Mesendoderm (in vitro differentiated cells): ENCODE data around the gene JAKMIP1.

Experiments used
- DNase-seq: peaks from one replicate; pipeline ENCODE4 v3.0.0; 2013
- H2AK5ac ChIP-seq: 2 replicates; pipeline ENCODE4 v1.6.1; 2013; ENCODE audit warnings: low read length, inconsistent platforms
- H2BK120ac ChIP-seq: 2 replicates; pipeline ENCODE4 v1.6.1; 2013; ENCODE audit warnings: low read depth, mild to moderate bottlenecking, low read length, moderate library complexity, mixed read lengths
- H2BK15ac ChIP-seq: replicated peaks from 2 replicates; pipeline ENCODE4 v1.6.1; 2013; ENCODE audit warnings: low read depth, mild to moderate bottlenecking, moderate library complexity
- H2BK5ac ChIP-seq: 2 replicates; pipeline ENCODE4 v1.6.1; 2013; ENCODE audit warnings: low read length, inconsistent platforms
- H3K18ac ChIP-seq: 2 replicates; pipeline ENCODE4 v1.6.1; 2013; ENCODE audit warnings: mild to moderate bottlenecking, low read length, mixed read lengths
- H3K23ac ChIP-seq: one replicate; pipeline ENCODE4 v1.6.1; 2013; ENCODE audit warnings: low read length
- H3K27ac ChIP-seq: 2 replicates; pipeline ENCODE4 v1.5.1; 2013; ENCODE audit warnings: low read depth, mild to moderate bottlenecking, inconsistent platforms, low read length, moderate library complexity
- H3K27me3 ChIP-seq: 2 replicates; pipeline ENCODE4 v1.6.1; 2013; ENCODE audit warnings: low read length, control low read depth, mild to moderate bottlenecking, inconsistent platforms; ENCODE audit not compliant: insufficient read depth, poor library complexity
- H3K36me3 ChIP-seq: 2 replicates; pipeline ENCODE4 v1.6.1; 2013; ENCODE audit warnings: low read length, inconsistent platforms; ENCODE audit not compliant: control insufficient read depth, insufficient read depth
- H3K4ac ChIP-seq: one replicate; pipeline ENCODE4 v1.6.1; 2013; ENCODE audit warnings: low read depth, mild to moderate bottlenecking, low read length, moderate library complexity
- H3K4me1 ChIP-seq: 2 replicates; pipeline ENCODE4 v1.6.1; 2013; ENCODE audit warnings: low read depth, low read length, inconsistent platforms; ENCODE audit not compliant: control insufficient read depth
- H3K4me2 ChIP-seq: 2 replicates; pipeline ENCODE4 v1.6.1; 2013; ENCODE audit warnings: low read length
- H3K4me3 ChIP-seq: 2 replicates; pipeline ENCODE4 v1.5.1; 2013; ENCODE audit warnings: mild to moderate bottlenecking, low read length
- H3K56ac ChIP-seq: one replicate; pipeline ENCODE4 v1.6.1; 2013; ENCODE audit warnings: low read length
- H3K79me1 ChIP-seq: 2 replicates; pipeline ENCODE4 v1.6.1; 2013; ENCODE audit warnings: low read length, inconsistent platforms
- H3K79me2 ChIP-seq: 2 replicates; pipeline ENCODE4 v1.6.1; 2013; ENCODE audit warnings: mild to moderate bottlenecking, low read length; ENCODE audit not compliant: control insufficient read depth, insufficient read depth
- H3K9ac ChIP-seq: 2 replicates; pipeline ENCODE4 v1.6.1; 2013; ENCODE audit warnings: low read length, inconsistent platforms
- H4K5ac ChIP-seq: one replicate; pipeline ENCODE4 v1.6.1; 2013; ENCODE audit warnings: low read length
- H4K8ac ChIP-seq: one replicate; pipeline ENCODE4 v1.6.1; 2013; ENCODE audit warnings: low read depth, mild to moderate bottlenecking, control low read depth, low read length, moderate library complexity
- WGBS: extraction: QIAGEN DNeasy Blood & Tissue Kit; methylation state at CpG from one replicate; pipeline ENCODE4 v1.1.7; 2013; ENCODE audit warnings: low lambda C conversion rate, missing lambda C conversion rate; ENCODE audit not compliant: insufficient coverage; ENCODE audit errors: extremely low coverage; 5-methylcytosine and 5-hydroxymethylcytosine counted together

Gene JAKMIP1

GRCh38 chr4:6065166-6065565 is 135.2 kb downstream of the JAKMIP1 start:
- Histone ChIP-seq H3K4me1 (no peaks in the 10 kb centered on the region), H2BK120ac (no peak overlapping the region), H3K18ac (no peak overlapping the region), H3K79me1 (no peaks in the 10 kb centered on the region), H2AK5ac (no peak overlapping the region), H4K5ac (no peak overlapping the region), H3K27me3 (no peaks in the 10 kb centered on the region), H4K8ac (no peak overlapping the region), H3K23ac (no peak overlapping the region), H3K9ac (no peak overlapping the region), H3K4ac (no peak overlapping the region), H2BK15ac (no peak overlapping the region), H3K79me2 (no peaks in the 10 kb centered on the region), H3K27ac (no peak overlapping the region), H2BK5ac (no peak overlapping the region), H3K56ac (no peak overlapping the region), H3K4me2 (no peak overlapping the region), H3K36me3 (peaks cover 3% of the 10 kb centered on the region), H3K4me3 (no peak overlapping the region)
- no CpG with 5 or more reads among the region's 5 CpGs for WGBS
- DNase-seq = no peak

DNA sequence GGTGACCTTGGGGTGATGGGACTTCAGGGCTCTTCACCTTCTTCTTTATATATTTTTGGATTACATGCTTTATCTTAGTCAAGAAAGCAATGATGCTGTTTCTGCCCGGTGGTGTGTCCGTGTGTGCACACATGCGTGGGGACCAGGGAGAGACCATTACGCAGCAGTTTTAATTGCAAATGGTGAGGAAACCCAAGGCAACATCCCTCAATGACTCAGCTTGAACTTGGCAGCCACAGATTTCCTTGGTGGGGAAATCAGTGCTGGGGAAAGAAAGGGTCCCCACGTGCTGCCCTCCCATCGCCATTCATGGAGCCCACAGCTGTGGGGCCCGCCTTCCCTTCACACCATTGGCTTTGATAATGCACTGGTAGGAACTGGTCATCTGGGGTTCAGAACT is 136.0 kb downstream of the JAKMIP1 start:
- WGBS = no CpG with 5 or more reads among the region's 7 CpGs
- Histone ChIP-seq H4K5ac (no peak overlapping the region), H2BK5ac (no peak overlapping the region), H2AK5ac (no peak overlapping the region), H3K27ac (no peak overlapping the region), H3K4me1 (no peaks in the 10 kb centered on the region), H2BK120ac (no peak overlapping the region), H3K9ac (no peak overlapping the region), H3K36me3 (peaks cover 3% of the 10 kb centered on the region), H3K4me2 (no peak overlapping the region), H4K8ac (no peak overlapping the region), H3K23ac (no peak overlapping the region), H3K79me1 (no peaks in the 10 kb centered on the region), H3K4me3 (no peak overlapping the region), H3K4ac (no peak overlapping the region), H3K27me3 (no peaks in the 10 kb centered on the region), H3K18ac (no peak overlapping the region), H2BK15ac (no peak overlapping the region), H3K79me2 (no peaks in the 10 kb centered on the region), H3K56ac (no peak overlapping the region)
- DNase-seq = no peak

- Histone ChIP-seq H2BK5ac (no peak overlapping the region), H3K4ac (no peak overlapping the region), H4K8ac (no peak overlapping the region), H2BK15ac (no peak overlapping the region), H2AK5ac (no peak overlapping the region), H3K4me1 (no peaks in the 10 kb centered on the region), H2BK120ac (no peak overlapping the region), H3K23ac (no peak overlapping the region), H3K18ac (no peak overlapping the region), H3K4me2 (no peak overlapping the region), H3K9ac (no peak overlapping the region), H3K79me2 (no peaks in the 10 kb centered on the region), H4K5ac (no peak overlapping the region), H3K4me3 (no peak overlapping the region), H3K79me1 (no peaks in the 10 kb centered on the region), H3K27me3 (no peaks in the 10 kb centered on the region), H3K27ac (no peak overlapping the region), H3K36me3 (peaks cover 3% of the 10 kb centered on the region), H3K56ac (no peak overlapping the region)
- WGBS = no CpG with 5 or more reads among the region's 10 CpGs
- DNase-seq = no peak
Measured at GRCh38 chr4:6063684-6064083, 136.7 kb downstream of the JAKMIP1 start.

DNA sequence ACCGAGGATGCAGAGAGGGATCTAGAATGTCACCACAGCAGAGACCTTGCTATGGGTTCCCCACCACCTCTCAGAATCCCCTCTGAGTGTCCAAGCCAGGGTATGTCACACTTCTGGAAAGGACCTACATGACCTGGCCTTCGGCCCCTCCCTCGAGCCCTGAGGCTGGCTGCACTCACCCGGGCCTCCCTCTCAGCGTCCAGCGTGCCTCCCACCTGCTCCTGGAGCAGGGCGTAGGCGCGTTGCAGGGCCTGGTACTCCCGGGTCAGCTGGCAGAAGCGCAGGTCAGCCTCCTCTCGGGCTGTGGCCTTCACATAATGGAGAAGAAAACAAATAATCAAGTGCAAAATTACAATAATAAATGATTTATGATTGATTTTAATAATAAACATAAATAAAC is 138.2 kb downstream of the JAKMIP1 start:
- H4K5ac ChIP-seq = no peak overlapping the region
- no peak overlapping the region for H3K18ac ChIP-seq
- no peak overlapping the region for H2BK120ac ChIP-seq
- H2BK15ac ChIP-seq = no peak overlapping the region
- no peak overlapping the region for H3K4ac ChIP-seq
- WGBS = no CpG with 5 or more reads among the region's 12 CpGs
- H3K79me2 ChIP-seq = no peaks in the 10 kb centered on the region
- H2BK5ac ChIP-seq = no peak overlapping the region
- peaks cover 3% of the 10 kb centered on the region for H3K36me3 ChIP-seq
- no peak overlapping the region for H2AK5ac ChIP-seq
- no peak overlapping the region for H3K4me2 ChIP-seq
- H3K27ac ChIP-seq = no peak overlapping the region
- no peaks in the 10 kb centered on the region for H3K79me1 ChIP-seq
- H3K27me3 ChIP-seq = no peaks in the 10 kb centered on the region
- no peak overlapping the region for H3K4me3 ChIP-seq
- no peak overlapping the region for H3K23ac ChIP-seq
- no peak overlapping the region for H3K56ac ChIP-seq
- no peaks in the 10 kb centered on the region for H3K4me1 ChIP-seq
- DNase-seq = no peak
- H3K9ac ChIP-seq = no peak overlapping the region
- H4K8ac ChIP-seq = no peak overlapping the region

GRCh38 chr4:6059375-6059805 is 141.0 kb downstream of the JAKMIP1 start:
- Histone ChIP-seq H3K18ac (no peak overlapping the region), H3K23ac (no peak overlapping the region), H3K56ac (no peak overlapping the region), H2BK120ac (no peak overlapping the region), H3K36me3 (peaks cover 3% of the 10 kb centered on the region), H2AK5ac (no peak overlapping the region), H3K4ac (no peak overlapping the region), H2BK15ac (no peak overlapping the region), H3K4me2 (no peak overlapping the region), H3K79me1 (no peaks in the 10 kb centered on the region), H3K27ac (no peak overlapping the region), H2BK5ac (no peak overlapping the region), H3K79me2 (no peaks in the 10 kb centered on the region), H3K27me3 (no peaks in the 10 kb centered on the region), H3K4me1 (no peaks in the 10 kb centered on the region), H3K9ac (no peak overlapping the region), H4K5ac (no peak overlapping the region), H4K8ac (no peak overlapping the region), H3K4me3 (no peak overlapping the region)
- no CpG with 5 or more reads among the region's 7 CpGs for WGBS
- DNase-seq = no peak

DNA sequence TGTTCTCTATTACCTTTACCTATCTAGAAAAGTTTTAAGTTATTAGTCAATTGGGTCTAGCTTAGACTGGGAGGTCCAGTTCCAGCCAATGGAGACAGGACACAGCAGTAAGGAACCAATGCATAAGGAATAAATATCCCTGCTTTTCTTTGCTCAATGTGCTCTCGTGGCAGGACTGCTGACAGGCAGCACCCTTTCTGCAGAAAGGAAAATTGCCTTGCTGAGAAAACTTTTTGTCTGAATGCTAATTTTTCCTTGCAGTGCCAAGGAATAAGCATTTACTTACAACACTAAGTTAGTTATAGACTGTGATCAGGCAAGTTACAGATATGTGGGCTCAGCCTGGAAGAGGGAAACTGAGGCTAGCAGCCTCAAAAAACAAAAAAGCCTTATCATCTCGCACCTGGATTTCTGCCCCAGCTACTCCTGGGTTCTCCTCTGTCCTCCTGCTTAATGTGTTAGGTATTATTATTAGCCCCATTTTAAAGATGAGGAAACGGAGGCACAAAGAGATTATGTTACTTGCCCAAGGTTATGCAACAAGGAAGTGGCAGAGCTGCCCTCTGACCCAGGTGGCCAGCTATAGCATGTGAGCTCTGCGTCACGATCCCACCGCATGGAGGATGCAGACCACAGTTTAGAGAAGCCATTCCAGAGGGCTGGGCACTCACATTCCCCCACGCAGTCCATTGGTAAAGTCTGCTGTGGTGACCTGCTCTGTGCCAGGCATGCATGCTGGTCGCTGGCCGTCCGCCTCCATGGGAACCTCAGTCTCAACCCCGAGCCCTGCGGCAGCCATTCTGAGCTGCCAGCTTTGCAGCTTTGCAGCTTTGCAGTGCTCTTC is 141.6 kb downstream of the JAKMIP1 start:
- no peak overlapping the region for H2BK5ac ChIP-seq
- H3K36me3 ChIP-seq = peaks cover 3% of the 10 kb centered on the region

More for the DNA sequence above, 141.6 kb downstream of the JAKMIP1 start:
- no peak overlapping the region for H2BK120ac ChIP-seq
- H2BK15ac ChIP-seq = no peak overlapping the region
- no peak overlapping the region for H3K18ac ChIP-seq
- peak overlapping the region; percentile 16 for H3K4me3 ChIP-seq
- no CpG with 5 or more reads among the region's 12 CpGs for WGBS
- H3K4ac ChIP-seq = no peak overlapping the region
- H3K4me2 ChIP-seq = no peak overlapping the region
- no peaks in the 10 kb centered on the region for H3K79me1 ChIP-seq
- H3K23ac ChIP-seq = no peak overlapping the region
- H3K9ac ChIP-seq = no peak overlapping the region
- no peak overlapping the region for H4K5ac ChIP-seq
- no peak overlapping the region for H3K56ac ChIP-seq
- no peak overlapping the region for H2AK5ac ChIP-seq
- no peak overlapping the region for H3K27ac ChIP-seq
- DNase-seq = no peak
- no peaks in the 10 kb centered on the region for H3K79me2 ChIP-seq
- no peaks in the 10 kb centered on the region for H3K4me1 ChIP-seq
- H4K8ac ChIP-seq = no peak overlapping the region
- no peaks in the 10 kb centered on the region for H3K27me3 ChIP-seq
